H1 (cell line): ENCODE results near the gene MEGF11. TPM values are rescaled to one million over a fixed set of nuclear protein-coding genes. Genes with fewer than 3 reads are reported as not detected.

Experiments used
- CTCF ChIA-PET: fragments of 300-600 bp; sonication (Branson Sonifier 250); formaldehyde crosslinking; loops from one replicate; lab custom pipeline; 2021; ENCODE audit not compliant: partially characterized antibody; lab: Charles Lee
- POLR2A ChIA-PET: fragments of 300-600 bp; sonication (Branson Sonifier 250); formaldehyde crosslinking; loops from one replicate; lab custom pipeline; 2021; ENCODE audit warnings: inconsistent platforms; ENCODE audit not compliant: partially characterized antibody; lab: Charles Lee
- DNase-seq, 2 experiments: peaks; one replicate each; pipeline versions ENCODE4 v3.0.0 to v3.0.0-alpha.2; 2010 to 2022; ENCODE audit warnings: low spot score in 2 of 2, low read depth in 1 of 2, mixed read lengths in 1 of 2
- FAIRE-seq: peaks from 2 replicates; lab custom pipeline; 2011; peaks lifted over from hg19 to GRCh38; lab: Jason Lieb, UNC
- H2AFZ ChIP-seq: 2 replicates; pipeline ENCODE4 v1.8.1; 2012; ENCODE audit warnings: low read length, inconsistent platforms
- H2AK5ac ChIP-seq: 2 replicates; pipeline ENCODE4 v1.6.1; 2013; ENCODE audit warnings: low read depth, low read length
- H2BK120ac ChIP-seq: replicated peaks from 2 replicates; pipeline ENCODE3; 2013; ENCODE audit warnings: low read depth, low read length, inconsistent platforms
- H2BK12ac ChIP-seq: 2 replicates; pipeline ENCODE4 v1.6.1; 2013; ENCODE audit warnings: low read depth, low read length
- H2BK15ac ChIP-seq: 2 replicates; pipeline ENCODE4 v1.6.1; 2013; ENCODE audit warnings: low read length
- H2BK20ac ChIP-seq: 2 replicates; pipeline ENCODE4 v1.6.1; 2013; ENCODE audit warnings: low read length
- H2BK5ac ChIP-seq: 2 replicates; pipeline ENCODE4 v1.6.1; 2013; ENCODE audit warnings: low read depth, low read length
- H3K14ac ChIP-seq: 2 replicates; pipeline ENCODE4 v1.6.1; 2013; ENCODE audit warnings: inconsistent platforms; ENCODE audit not compliant: insufficient read length
- H3K18ac ChIP-seq: 2 replicates; pipeline ENCODE4 v1.6.1; 2013; ENCODE audit warnings: low read length; ENCODE audit errors: extremely low read depth
- H3K23ac ChIP-seq: 2 replicates; pipeline ENCODE4 v1.6.1; 2013; ENCODE audit warnings: inconsistent platforms; ENCODE audit not compliant: insufficient read length
- H3K23me2 ChIP-seq: 2 replicates; pipeline ENCODE4 v1.6.1; 2013; ENCODE audit warnings: low read depth, low read length
- H3K27ac ChIP-seq: 2 replicates; pipeline ENCODE4 v1.6.1; 2011; ENCODE audit warnings: low read depth, low read length, inconsistent platforms
- H3K27me3 ChIP-seq, 4 experiments: replicated peaks in 1 of 4; 1 replicate in 1 of 4; 2 replicates in 3 of 4; pipeline versions ENCODE4 v1.6.1 to v1.8.1; 2011 to 2013; ENCODE audit warnings: low read length in 3 of 4, mild to moderate bottlenecking in 3 of 4, inconsistent platforms in 2 of 4, mixed read lengths in 2 of 4, moderate library complexity in 1 of 4; ENCODE audit not compliant: control insufficient read depth in 3 of 4, insufficient read depth in 3 of 4; ENCODE audit errors: extremely low read depth in 1 of 4
- H3K36me3 ChIP-seq, 4 experiments: 2 replicates each; pipeline versions ENCODE4 v1.6.1 to v1.8.1; 2011 to 2013; ENCODE audit warnings: mild to moderate bottlenecking in 4 of 4, low read length in 3 of 4, moderate library complexity in 2 of 4, control low read depth in 1 of 4, inconsistent platforms in 1 of 4; ENCODE audit not compliant: insufficient read depth in 4 of 4, control insufficient read depth in 2 of 4
- H3K4ac ChIP-seq: replicated peaks from 2 replicates; pipeline ENCODE3; 2013; ENCODE audit warnings: low read length, low read depth, mixed read lengths, inconsistent platforms; ENCODE audit not compliant: insufficient read length
- H3K4me1 ChIP-seq, 4 experiments: replicated peaks in 1 of 4; 1 replicate in 1 of 4; 2 replicates in 3 of 4; pipeline versions ENCODE4 v1.6.1 to v1.8.1; 2011 to 2013; ENCODE audit warnings: low read length in 3 of 4, inconsistent platforms in 2 of 4, mixed read lengths in 1 of 4; ENCODE audit not compliant: insufficient read depth in 4 of 4, control insufficient read depth in 3 of 4
- H3K4me2 ChIP-seq, 2 experiments: 2 replicates each; pipeline versions ENCODE4 v1.6.1 to v1.8.1; 2011 to 2013; ENCODE audit warnings: low read depth in 2 of 2, low read length in 2 of 2, control low read depth in 1 of 2, inconsistent platforms in 1 of 2, mild to moderate bottlenecking in 1 of 2; ENCODE audit not compliant: insufficient read depth in 1 of 2
- H3K4me3 ChIP-seq, 4 experiments: fragments of 200-600, 300-600 bp in 1 of 4; sonication (generic), shearing (Covaris generic), sonication (Bioruptor Twin) in 1 of 4; 2 replicates each; pipeline versions ENCODE4 v1.5.1 to v1.8.1; 2011 to 2016; ENCODE audit warnings: low read length in 4 of 4, low read depth in 3 of 4, control low read depth in 2 of 4, inconsistent platforms in 2 of 4, mild to moderate bottlenecking in 2 of 4, mixed read lengths in 1 of 4, moderate library complexity in 1 of 4; ENCODE audit not compliant: insufficient read depth in 2 of 4; ENCODE audit errors: extremely low read depth in 1 of 4
- H3K56ac ChIP-seq: replicated peaks from 2 replicates; pipeline ENCODE3; 2013; ENCODE audit warnings: low read depth, mild to moderate bottlenecking, mixed read lengths, low read length, inconsistent platforms; ENCODE audit not compliant: insufficient read length
- H3K79me1 ChIP-seq: 2 replicates; pipeline ENCODE4 v1.6.1; 2013; ENCODE audit warnings: low read depth, low read length, control low read depth
- H3K79me2 ChIP-seq, 2 experiments: 2 replicates each; pipeline versions ENCODE4 v1.6.1 to v1.8.1; 2012 to 2013; ENCODE audit warnings: low read length in 2 of 2, mild to moderate bottlenecking in 2 of 2, inconsistent platforms in 1 of 2; ENCODE audit not compliant: insufficient read depth in 2 of 2, control insufficient read depth in 1 of 2
- H3K9ac ChIP-seq, 4 experiments: replicated peaks in 1 of 4; 1 replicate in 1 of 4; 2 replicates in 3 of 4; pipeline versions ENCODE4 v1.6.1 to v1.8.1; 2011 to 2013; ENCODE audit warnings: low read depth in 3 of 4, low read length in 3 of 4, control low read depth in 2 of 4, mild to moderate bottlenecking in 2 of 4, moderate library complexity in 2 of 4, inconsistent platforms in 1 of 4; ENCODE audit errors: extremely low read depth in 1 of 4
- H3K9me3 ChIP-seq, 2 experiments: 2 replicates each; pipeline versions ENCODE4 v1.6.1 to v1.8.1; 2012 to 2013; ENCODE audit warnings: mild to moderate bottlenecking in 2 of 2, moderate library complexity in 2 of 2, control low read depth in 1 of 2, inconsistent platforms in 1 of 2, low read depth in 1 of 2, low read length in 1 of 2, mixed read lengths in 1 of 2; ENCODE audit not compliant: insufficient read depth in 2 of 2
- H4K20me1 ChIP-seq, 2 experiments: replicated peaks in 1 of 2; 2 replicates each; pipeline versions ENCODE3 to v1.8.1; 2011 to 2013; ENCODE audit warnings: inconsistent platforms in 2 of 2, low read length in 2 of 2, mild to moderate bottlenecking in 1 of 2; ENCODE audit not compliant: insufficient read depth in 2 of 2, control insufficient read depth in 1 of 2
- H4K5ac ChIP-seq: 2 replicates; pipeline ENCODE4 v1.6.1; 2013; ENCODE audit warnings: low read length, low read depth, mixed read lengths, inconsistent platforms; ENCODE audit not compliant: insufficient read length
- H4K8ac ChIP-seq: 2 replicates; pipeline ENCODE4 v1.8.0; 2013; ENCODE audit warnings: mild to moderate bottlenecking, moderate library complexity, low read length, inconsistent platforms; ENCODE audit not compliant: insufficient read depth; ENCODE audit errors: extremely low read depth
- H4K91ac ChIP-seq: replicated peaks from 2 replicates; pipeline ENCODE3; 2013; ENCODE audit warnings: low read length, mixed read lengths, inconsistent platforms; ENCODE audit not compliant: insufficient read length
- BCL11A ChIP-seq, 2 experiments: IDR thresholded peaks; one replicate each; pipeline ENCODE4 v1.6.1; 2011; ENCODE audit warnings: low read depth in 2 of 2, low read length in 2 of 2, mild to moderate bottlenecking in 2 of 2
- JUN ChIP-seq: IDR thresholded peaks from 2 replicates; pipeline ENCODE4 v1.6.1; 2011; ENCODE audit warnings: low read depth, mild to moderate bottlenecking, improper control_type of control experiment, low read length
- SP2 ChIP-seq: IDR thresholded peaks from 2 replicates; pipeline ENCODE4 v1.6.1; 2012; ENCODE audit warnings: mild to moderate bottlenecking, low read length, inconsistent platforms
- WGBS, 2 experiments: shearing (Covaris generic) in 1 of 2; methylation state at CpG; one replicate each; pipeline versions ENCODE4 v1.1.6 to v1.1.7; 2013 to 2015; ENCODE audit warnings: low lambda C conversion rate in 2 of 2, mixed read lengths in 2 of 2, inconsistent platforms in 1 of 2, low coverage in 1 of 2, missing lambda C conversion rate in 1 of 2; ENCODE audit not compliant: insufficient replicate concordance in 2 of 2, insufficient coverage in 1 of 2, insufficient read length in 1 of 2; ENCODE audit errors: extremely low coverage in 1 of 2, missing lambda C conversion rate in 1 of 2; 5-methylcytosine and 5-hydroxymethylcytosine counted together
- polyA plus RNA-seq, 7 experiments: library from polyadenylated mRNA; depleted of rRNA in 3 of 7; stranded (reverse) in 5 of 7; unstranded in 2 of 7; fragments of >200 nt in 5 of 7; fragments of 200-250 nt in 2 of 7; gene quantifications; 1 replicate in 5 of 7; 2 replicates in 1 of 7; 4 replicates in 1 of 7; pipeline versions ENCODE4 v1.2.1 to v1.2.3, GENCODE V29; 2011 to 2013; ENCODE audit warnings: missing spikeins in 2 of 7, mixed read lengths in 2 of 7
- total RNA-seq: library from RNA; stranded (reverse); fragmentation: NEBNext Ultra II Directional; extraction: Animal tissue kit (Norgen Biotek cat#: 25700); gene quantifications from 2 replicates; pipeline ENCODE4 v1.2.1, GENCODE V29; 2021

MEGF11 gene
- total and polyA plus RNA-seq, 2 of the 8 experiments (the other 6 are each of a cell fraction or from before 2014, with no cell fraction given), result 4.4 to 4.8 TPM

DNA sequence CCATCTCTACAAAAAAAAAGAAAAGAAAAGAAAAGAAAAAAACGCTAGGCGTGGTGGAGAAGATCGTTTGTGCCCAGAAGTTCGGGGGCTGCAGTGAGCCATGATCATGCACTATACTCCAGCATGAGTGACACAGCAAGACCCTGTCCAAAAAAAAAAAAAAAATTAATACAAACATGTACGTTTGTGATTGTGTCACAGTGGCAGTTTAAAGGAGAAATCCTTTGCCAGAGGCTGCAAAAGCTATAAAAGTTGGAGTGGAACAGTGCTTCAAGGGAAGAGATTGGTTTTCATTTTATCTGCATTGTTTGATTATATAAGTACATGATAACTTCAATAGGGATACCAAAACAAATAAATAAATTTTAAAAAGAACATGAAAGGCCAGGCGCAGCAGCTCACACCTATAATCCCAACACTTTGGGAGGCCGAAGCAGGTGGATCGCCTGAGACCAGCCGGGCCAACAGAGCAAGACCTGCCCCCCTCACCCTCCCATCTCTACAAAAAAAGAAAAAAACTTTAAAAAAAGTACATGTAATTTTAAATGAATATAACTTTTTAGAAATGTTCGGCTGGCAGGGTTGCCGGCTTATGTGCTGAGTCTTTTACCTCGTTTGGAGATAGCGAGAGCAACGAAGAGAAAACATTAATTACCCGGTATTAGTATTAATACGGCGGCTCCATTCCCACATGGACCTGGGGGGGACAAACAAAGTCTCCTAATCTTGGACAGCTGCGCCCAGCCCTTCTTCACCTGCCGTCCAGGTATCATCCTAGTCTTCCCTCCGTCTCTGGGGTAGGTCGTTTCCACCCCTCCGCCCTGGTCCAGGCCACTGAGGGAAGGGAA is 39.2 kb upstream of the MEGF11 start:
- CTCF ChIA-PET, result interaction anchor here (0.5 to 2.0 kb wide), 7 partner anchors 9 to 445 kb away, joined by 3 to 6 read pairs (median 4); no protein-coding TSS in a partner anchor
- Histone ChIP-seq H4K5ac (peak overlapping the region; percentile 27), H3K56ac (peak overlapping the region; percentile 42)
- TF ChIP-seq JUN (no peak), SP2 (no peak), BCL11A (IDR thresholded peaks at IDR 0.05; ENCODE audit: low read depth in 2 of 2, low read length in 2 of 2) (no peak)

More for the DNA sequence above, 39.2 kb upstream of the MEGF11 start:
- 47% methylated on average over 22 of the region's 22 CpGs; no CpG with 5 or more reads in 1 of the 2 experiments for WGBS, 2 experiments
- H3K36me3 ChIP-seq, result no peaks in the 10 kb centered on the region
- no peak overlapping the region for H3K23ac ChIP-seq
- 0 out of 2 replicates have a peak overlapping the region, but pooled peaks have one; percentile 79 for H2BK5ac ChIP-seq
- no peaks in the 10 kb centered on the region for H3K9me3 ChIP-seq
- H4K20me1 ChIP-seq, result no peaks in the 10 kb centered on the region
- H2BK20ac ChIP-seq, result no peak overlapping the region
- peak overlapping the region; percentile 47 for H2BK120ac ChIP-seq
- peak overlapping the region; percentile 92 for H3K18ac ChIP-seq
- peak overlapping the region; percentile 54 to 73 (median 60) for H3K4me3 ChIP-seq
- H3K27me3 ChIP-seq, result no peaks in the 10 kb centered on the region
- H3K4me2 ChIP-seq, result peak overlapping the region; percentile 81 to 88
- no peak overlapping the region for H2AK5ac ChIP-seq
- peak overlapping the region; percentile 73; the same call in 1 of the 2 replicates for H2BK15ac ChIP-seq
- DNase-seq, result no peak
- peaks cover 6 to 12% (median 7%) of the 10 kb centered on the region in 4 experiments; a peak in 6 of 7 replicates for H3K4me1 ChIP-seq
- no peak overlapping the region for H3K14ac ChIP-seq
- H3K9ac ChIP-seq, result peak overlapping the region in 3 of 4 experiments; percentile 58 to 73 (median 69); a peak in 6 of 7 replicates
- FAIRE-seq, result no peak
- H2BK12ac ChIP-seq, result no peak overlapping the region; the same call in 1 of the 2 replicates
- no peaks in the 10 kb centered on the region; the same call in 1 of the 2 replicates for H3K79me1 ChIP-seq
- peak overlapping the region; percentile 65; the same call in 1 of the 2 replicates for H3K27ac ChIP-seq
- peak overlapping the region; percentile 89 for H4K91ac ChIP-seq
- POLR2A ChIA-PET, result interaction anchor here (0.6 to 3.4 kb wide), 9 partner anchors 8 to 212 kb away, joined by 3 to 20 read pairs (median 4); partner anchors contain the start of genes RPL4, SNAPC5 and ZWILCH
- H4K8ac ChIP-seq, result peak overlapping the region; percentile 88
- peaks cover 2% of the 10 kb centered on the region; the same call in 1 of the 2 replicates for H3K23me2 ChIP-seq
- H3K4ac ChIP-seq, result no peak overlapping the region
- peaks cover 0 to 4% of the 10 kb centered on the region in 2 experiments; a peak in 1 of 4 replicates for H3K79me2 ChIP-seq
- H2AFZ ChIP-seq, result peak overlapping the region; percentile 97
